ENCODE results near the gene GALK2.
"Not testable (repeated sequence)": the region's sequence is repeated elsewhere in the genome, so short reads cannot be mapped to it uniquely, and the experiment has no call there.

GALK2 gene

DNA sequence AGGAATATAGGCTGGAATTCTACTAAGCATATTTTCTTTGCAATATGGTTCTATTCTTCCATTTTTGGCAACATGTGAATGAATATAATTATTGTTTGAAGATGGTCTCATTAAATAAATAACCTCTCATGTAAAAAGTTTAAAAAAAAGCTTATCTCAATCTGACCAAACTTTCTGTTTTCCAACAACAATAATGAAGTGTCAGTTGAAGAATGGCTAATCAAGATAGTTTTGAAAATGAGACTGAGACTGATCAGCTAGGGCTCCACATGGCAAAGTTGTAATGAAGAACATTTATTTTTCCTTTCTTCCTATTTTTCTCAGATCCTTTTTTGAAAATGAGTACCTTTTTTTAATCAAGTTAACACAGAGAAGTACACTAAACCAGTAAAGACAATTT lies 117.4 kb downstream of the GALK2 start:
- DNase-seq: no peak

DNA sequence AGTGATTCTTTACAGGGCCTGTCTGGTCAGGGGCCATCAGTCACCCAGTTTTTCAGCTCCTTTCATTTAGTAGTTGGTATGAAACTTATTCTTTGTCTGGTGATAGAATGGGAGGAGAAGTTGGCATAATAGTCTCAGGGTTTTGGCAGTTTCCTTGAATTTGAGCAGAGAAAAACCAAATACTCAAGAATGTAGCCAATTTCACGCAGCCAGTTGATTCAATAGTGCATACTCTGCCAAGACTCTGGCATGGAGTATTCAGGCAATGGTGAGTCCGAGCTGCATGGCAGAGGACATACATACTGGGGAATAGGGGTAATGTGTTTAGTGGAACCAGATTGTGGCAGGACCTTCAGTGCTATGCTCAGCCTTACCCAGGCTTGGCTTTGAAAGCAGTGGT lies 118.3 kb downstream of the GALK2 start:
- no peak for DNase-seq

DNA sequence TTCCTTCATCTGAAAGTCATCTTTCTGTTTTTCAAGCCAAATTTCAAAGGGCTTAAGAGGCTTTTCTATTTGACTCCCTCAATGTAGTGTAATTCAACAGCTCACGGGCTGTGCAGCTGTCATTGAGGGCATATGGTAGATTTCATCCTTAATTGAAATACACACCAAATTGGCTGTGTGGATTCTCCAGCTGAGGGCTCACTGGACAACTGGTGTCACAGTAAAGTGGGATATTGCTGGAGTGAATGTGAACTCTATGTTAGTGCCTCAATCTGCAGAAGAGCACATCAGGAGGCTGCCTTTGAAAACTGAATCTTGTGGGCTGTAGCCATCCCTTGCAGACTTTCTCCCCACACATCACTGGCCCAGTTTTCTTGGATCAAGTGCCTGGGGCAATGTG lies 120.1 kb downstream of the GALK2 start:
- no peak for DNase-seq

DNA sequence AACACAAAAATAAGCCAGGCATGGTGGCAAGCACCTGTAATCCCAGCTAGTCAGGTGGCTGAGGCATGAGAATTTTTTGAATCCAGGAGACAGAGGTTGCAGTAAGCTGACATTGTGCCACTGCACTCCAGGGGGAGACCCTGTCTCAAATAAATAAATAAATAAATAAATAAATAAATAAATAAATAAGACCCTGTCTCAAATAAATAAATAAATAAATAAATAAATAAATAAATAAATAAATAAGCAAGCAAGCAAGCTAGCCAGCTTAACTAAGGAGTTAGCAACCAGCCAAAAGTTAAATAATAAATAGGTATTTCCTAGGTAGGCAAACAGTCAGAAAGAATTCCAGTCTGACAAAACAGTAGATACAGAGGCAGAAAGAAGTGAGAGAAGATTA lies 123.9 kb downstream of the GALK2 start:
- DNase-seq: no peak

DNA sequence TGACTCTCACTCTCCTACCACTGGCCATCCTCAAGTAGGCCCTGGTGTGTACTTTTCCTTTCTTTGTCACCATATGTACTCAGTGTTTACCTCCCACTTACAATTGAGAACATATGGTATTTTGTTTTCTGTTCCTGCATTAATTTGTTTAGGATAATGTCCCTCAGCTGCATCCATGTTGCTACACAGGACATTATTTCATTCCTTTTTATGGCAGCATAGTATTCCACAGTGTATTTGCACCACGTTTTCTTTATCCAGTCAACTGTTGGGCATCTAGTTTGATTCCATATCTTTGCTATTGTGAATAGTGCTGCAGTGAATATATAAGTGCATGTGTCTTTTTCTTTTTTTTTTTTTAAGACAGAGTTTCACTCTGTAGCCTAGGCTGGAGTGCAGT lies 126.2 kb downstream of the GALK2 start:
- no peak for DNase-seq

DNA sequence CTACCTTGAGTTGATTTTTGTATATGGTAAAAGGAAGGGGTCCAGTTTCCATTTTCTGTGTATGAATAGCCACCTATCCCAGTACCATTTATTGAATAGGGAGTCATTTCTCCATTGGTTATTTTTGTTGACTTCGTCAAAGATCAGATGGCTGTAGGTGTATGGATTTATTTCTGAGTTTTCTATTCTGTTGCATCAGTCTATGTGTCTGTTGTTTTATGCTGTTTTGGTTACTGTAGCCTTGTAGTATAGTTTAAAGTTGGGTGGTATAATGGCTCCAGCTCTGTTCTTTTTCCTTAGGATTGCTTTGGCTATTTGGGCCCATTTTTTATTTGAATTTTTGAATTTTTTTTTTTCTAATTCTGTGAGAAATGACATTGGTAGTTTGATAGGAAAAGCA lies 127.5 kb downstream of the GALK2 start:
- no peak for DNase-seq

DNA sequence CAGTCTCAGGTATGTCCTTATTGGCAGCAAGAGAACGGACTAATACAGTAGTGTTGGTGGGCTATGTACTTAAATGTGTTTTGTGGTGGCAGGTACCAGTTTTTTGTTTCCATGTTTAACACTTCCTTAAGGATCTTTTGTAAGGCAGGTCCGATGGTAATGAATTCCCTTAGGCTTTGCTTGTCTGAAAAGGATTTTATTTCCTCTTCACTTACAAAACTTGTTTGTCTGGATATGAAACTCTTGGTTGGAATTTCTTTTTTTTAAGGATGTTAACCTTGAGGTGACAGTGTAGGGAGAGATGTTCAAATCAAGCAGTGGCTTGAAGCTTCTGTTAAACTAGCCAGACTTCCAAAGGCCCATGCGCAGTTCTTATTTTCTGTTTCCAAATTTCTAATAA lies 130.8 kb downstream of the GALK2 start:
- no peak for DNase-seq

DNA sequence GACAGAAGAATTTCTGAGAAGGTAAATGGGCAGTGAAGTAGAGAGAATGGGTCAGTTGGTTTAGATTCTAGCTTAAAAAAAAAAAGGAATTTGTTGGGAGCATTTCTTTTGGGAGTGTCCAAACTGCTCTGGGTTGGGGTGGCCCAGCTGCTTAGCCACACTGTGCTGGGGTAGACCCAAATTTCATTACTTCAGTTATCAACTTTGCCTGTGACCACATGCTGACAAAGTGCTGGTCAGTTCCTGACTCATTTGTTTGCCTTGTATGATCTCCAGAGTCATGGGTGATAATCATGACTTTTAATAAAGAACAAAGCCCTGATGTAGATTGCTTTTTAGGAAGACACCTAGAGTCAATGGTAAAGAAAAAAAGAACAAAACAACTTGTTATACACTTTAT lies 131.5 kb downstream of the GALK2 start:
- no peak for DNase-seq

DNA sequence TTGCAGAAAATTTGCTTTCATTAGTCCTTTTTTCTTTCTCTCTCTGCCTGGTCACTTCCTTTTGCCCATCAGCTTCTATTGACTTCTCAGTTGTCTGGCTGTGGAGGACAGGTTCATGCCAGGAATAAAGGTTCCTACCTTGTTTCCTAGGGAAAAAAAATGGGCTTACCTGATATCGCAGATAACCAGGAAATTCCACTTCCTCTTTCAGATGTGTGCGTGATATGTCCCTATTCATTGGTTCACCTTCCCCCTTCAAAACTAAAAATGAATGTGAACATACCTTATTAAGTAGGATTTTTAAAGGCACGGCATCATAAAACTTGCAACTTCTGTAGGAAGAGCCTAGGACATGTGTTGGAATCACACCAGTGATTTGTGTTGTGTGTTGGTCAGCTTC lies 133.0 kb downstream of the GALK2 start:
- DNase-seq: no peak

DNA sequence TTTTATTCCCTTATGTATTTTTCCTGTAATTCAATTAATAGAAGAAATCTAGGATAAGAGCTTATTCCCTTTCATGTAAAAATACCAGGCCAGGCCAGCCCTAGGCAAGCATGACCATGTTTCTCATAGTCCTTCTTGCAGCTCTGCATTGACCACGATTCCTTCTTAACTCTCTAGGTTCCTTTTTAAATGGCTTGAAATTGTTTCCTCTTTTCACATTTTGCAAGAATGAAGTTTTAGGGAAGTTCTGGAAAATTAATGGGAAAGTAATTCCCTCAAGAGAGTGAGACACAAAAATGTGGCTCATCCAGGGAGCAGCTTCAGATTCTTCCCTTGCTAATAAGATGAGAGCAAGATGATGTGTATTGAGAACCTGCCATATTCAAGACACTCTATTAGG lies 136.5 kb downstream of the GALK2 start:
- DNase-seq: no peak

DNA sequence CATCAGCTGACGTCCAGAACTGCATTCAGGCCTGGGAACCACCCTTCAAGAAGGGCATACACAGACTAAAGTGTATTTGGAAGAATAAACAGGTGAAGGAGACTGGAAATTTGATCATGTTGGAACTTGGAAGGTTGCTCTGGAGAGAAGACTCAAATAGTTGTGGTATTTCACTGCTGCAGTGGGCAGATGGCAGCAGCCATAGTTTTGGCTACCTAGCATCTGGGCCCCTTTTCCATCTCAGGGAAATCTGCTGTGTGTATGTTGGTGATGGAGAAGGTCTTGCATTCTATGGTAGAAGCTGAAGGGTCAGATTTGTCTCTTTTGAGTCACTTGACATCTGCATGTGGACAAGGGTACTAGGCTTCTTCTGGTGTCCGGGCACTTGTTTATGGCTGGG lies 138.6 kb downstream of the GALK2 start:
- no peak for DNase-seq

DNA sequence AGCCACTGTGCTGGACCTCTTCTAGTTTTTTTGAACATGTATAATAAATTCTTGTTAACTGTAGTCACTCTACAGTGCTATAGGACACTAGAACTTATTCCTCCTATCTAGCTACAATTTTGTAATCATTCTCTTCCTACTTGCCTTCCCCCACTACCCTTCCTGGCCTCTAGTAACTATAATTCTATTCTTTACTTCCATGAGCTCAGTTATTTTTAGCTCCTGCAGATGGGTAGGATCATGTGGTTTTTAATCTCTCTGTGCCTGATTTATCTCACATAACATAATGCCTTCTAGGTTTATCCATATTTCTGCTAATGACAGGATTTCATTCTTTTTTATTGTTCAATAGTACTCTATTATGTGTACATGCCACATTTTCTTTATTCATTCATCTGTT lies 139.8 kb downstream of the GALK2 start:
- DNase-seq: no peak

DNA sequence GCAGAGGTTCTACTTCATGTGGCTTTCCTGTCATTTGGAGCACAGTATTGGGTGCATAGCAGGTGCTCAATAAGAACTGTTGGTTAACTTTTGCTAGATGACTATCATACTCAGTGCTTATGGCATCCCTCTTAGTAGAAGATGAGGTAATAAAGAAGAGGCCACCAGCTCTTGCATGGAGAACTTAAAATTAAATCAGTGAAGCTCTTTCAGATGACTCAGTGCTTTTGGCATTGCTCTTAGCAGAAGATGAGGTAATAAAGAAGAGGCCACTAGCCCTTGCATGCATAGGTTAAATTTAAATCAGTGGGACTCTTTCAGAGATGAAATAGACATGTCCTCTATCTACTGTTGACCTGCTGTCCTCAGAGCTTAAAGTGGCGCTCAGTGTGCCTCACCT lies 143.6 kb downstream of the GALK2 start:
- DNase-seq: no peak

DNA sequence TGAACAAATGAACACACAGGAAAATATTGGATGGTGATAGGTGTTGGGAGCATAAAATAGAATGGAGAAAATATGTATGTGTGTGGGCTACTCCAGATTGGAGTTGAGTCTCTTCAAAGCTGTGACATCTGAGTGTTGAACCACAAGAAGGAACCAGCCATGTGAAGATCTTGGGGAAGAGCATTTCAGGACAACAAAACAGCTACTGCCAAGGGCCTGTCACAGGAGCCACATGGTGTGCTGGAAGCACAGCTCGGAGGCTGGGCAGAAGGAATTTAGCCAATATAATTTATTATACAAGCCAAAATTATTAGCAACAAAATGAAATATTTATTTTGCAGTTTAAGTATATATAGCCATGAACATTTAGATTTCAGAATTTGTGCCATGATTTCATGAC lies 144.7 kb downstream of the GALK2 start:
- no peak for DNase-seq

DNA sequence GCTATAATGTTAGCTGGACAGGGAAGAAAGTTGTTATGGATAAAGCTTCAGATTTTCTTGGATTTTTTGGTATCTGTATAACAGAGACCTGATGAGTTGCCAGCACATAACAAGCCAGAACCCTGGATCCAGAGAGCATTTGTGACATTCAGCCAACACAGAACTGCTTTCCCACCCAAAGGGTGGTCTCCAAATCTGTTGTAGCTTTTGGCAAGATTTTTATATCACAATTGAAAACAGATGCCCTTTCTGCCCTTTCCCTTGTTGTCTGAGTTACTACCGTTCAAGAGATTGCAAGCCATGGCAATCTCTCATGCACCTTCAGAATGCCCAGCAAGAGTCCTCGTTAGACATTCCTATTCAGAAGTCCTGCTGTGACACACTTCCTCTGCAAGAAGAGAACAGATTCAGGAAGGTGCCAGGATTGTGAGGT lies 145.4 kb downstream of the GALK2 start:
- DNase-seq: no peak

DNA sequence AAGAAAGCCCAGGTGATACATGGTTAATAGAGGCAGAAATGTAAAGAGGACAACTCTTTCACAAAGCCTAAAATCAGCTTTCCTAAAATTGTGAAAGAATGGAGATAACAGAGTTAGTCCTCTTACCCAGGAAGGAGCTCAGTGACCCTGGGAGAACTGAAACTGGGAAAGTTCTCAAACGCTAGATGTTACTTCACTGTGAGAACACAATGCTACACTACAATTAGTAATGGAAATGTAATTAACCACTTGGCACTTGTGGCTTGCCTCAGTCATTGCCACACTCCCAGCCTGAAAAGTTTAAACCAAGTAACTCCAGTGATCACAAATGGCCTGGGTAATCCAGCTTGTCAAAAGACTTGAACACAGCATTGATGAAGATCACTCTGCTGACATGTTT lies 150.3 kb downstream of the GALK2 start:
- no peak for DNase-seq

DNA sequence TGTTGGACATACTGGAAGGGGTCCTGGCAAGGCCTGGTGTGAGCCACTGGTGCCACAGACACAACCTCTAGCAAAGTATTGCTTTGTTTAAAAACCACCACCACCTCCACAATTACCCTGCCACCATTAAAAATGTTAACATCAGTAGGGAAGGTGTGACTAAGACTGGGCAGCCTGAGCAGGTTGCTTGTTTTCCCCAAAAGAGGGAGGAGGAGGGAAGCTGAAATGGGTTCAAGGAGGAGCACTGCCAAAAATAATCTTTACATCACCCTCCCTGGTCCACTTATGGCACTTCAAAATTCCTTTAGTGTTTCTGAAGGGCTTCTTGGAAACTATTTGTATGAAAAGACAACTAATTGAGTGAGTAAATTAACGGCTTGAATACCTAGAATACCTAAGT lies 153.2 kb downstream of the GALK2 start:
- DNase-seq: no peak

DNA sequence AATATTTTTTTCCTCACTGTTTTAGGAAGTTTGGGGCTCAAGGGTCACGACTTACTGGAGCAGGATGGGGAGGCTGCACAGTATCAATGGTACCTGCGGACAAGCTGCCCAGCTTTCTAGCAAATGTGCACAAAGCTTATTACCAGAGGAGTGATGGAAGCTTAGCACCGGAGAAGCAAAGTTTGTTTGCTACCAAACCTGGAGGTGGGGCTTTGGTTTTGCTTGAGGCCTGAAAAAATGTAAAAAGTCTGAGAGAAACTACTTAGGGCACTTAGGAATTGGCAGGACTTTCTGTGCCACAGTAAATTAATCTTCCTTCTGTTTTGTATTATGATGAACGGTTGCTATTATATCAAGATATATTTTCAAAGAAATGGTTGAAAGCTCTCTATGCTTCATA lies 157.9 kb downstream of the GALK2 start:
- no peak for DNase-seq

DNA sequence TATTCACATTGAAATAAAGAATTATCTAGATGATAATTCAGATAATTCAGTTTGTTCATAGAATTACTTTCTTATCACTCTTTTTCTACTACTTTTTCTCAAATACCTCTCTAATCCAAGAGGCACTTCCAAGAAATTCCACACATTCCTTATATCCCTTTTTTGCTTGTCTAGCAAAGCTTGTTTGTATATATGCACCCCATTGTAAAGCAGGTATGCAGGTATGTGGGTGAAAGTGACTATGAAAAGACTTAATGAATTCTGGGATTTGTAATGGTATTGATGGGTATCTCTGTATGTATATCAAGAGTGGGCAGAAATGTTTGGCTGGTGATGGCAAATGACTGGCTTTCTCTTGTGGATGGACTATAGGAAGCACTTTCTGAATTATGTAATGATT lies 158.9 kb downstream of the GALK2 start:
- no peak for DNase-seq

DNA sequence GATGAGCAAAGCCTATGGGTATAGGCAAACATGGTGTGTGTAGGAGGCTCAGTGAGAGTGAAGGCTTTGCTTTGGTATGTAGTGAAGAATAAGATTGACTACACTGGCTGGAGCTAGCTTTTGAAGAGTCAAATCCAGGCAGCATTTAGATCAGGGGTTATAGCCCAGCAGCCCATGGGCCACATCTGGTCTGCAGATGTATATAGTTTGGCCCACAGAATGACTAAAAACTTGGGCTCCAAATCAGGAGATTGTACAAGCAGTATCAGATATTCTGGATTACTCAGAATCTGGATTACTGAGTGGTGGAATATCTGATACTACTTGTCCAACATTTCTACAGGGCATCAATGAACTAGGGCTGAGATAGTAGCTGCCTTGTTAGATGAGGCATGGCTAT lies 160.1 kb downstream of the GALK2 start:
- DNase-seq: no peak

DNA sequence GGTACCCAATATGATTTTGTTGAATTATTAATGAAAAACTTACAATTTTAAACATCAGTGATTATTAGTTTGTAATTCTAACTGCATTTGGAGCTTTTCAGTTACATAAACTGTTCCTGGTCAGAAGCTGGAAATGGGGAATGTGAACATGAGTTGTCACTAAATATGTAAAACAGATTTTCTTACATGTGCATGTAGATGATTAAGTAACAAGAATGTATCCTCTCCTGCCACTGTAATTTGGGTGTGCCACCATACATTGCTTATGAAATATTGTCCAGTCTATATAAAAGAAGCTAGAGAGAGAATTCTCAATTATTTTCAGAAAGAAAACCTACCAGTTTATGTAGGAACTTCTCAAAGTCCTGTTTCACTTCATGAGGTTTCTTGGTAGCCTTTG lies 161.4 kb downstream of the GALK2 start:
- DNase-seq: no peak

DNA sequence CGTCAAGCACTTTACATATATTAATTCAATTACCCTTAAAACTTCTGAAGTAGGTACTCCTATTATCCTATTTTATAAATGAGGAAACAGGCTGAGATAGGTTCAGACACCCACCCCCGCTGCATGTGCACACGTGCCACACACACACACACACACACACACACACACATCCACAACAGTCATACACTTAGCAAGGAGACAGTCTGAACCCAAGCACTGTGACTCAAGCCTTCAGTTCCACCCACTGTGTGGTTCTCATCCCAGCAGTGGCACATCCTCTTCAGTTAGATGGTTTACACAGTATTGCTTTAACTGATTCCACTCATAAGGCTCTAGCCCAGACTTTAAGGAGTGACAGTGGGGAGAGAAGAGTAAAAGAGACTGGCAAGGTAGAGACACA lies 161.9 kb downstream of the GALK2 start:
- DNase-seq: no peak

DNA sequence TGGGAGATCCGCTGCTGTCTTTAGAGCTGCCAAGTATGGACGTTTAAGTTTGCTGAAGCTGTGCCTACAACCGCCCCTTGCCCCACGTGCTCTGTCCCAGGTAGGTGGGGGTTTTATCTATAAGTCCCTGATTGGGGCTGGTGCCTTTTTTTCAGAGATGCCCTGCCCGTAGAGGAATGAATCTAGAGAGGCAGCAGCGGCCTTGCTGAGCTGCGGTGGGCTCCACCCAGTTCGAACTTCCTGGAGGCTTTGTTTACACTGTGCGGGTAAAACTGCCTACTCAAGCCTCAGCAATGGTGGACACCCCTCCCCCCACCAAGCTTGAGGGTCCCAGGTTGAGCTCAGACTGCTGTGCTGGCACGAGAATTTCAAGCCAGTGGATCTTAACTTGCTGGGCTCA lies 169.6 kb downstream of the GALK2 start:
- no peak for DNase-seq

DNA sequence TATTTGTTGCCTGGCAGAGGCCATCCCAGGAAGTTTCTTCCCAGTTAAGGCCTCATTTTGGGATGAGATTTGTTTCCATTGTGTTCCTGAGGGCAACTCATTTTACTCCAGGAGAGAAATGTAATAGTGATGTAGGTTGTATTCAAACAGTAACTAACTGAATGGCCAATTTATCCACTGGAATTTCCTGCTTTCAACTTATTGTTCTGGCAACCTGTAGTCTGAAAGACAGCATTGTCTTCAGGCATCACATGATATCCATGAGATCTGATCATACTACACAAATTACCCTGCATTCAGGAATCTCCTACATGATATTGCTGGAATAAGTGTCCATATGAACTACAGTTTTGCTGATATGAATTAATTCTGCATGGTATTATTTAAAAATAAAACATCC lies 173.5 kb downstream of the GALK2 start:
- DNase-seq: no peak

DNA sequence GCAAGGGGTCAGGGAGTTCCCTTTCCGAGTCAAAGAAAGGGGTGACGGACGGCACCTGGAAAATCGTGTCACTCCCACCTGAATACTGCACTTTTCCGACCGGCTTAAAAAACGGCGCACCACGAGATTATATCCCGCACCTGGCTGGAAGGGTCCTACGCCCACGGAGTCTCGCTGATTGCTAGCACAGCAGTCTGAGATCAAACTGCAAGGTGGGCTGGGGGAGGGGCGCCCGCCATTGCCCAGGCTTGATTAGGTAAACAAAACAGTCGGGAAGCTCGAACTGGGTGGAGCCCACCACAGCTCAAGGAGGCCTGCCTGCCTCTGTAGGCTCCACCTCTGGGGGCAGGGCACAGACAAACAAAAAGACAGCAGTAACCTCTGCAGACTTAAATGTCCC lies 184.4 kb downstream of the GALK2 start:
- DNase-seq: not testable (repeated sequence)

DNA sequence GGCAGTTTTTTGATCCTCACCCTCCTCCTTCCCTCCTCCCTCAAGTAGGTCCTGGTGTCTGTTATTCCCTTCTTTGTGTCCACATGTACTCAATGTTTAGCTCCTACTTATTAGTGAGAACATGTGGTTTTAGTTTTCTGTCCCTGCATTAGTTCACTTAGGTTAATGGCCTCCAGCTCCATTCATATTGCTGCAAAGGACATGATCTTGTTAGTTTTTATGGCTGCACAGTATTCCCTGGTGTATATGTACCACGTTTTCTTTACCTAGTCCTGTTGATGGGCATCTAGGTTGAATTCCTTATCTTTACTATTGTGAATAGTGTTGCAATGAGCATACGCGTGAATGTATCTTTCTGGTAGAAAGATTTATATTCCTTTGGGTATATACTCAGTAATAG lies 191.3 kb downstream of the GALK2 start:
- no peak for DNase-seq
